MCF 10A (cell line): ENCODE data around the gene RALGAPA1. TPM values are rescaled to one million over a fixed set of nuclear protein-coding genes. Genes with fewer than 3 reads are reported as not detected.

Experiments used
- BruUV-seq: library from RNA; stranded (reverse); fragments of 400-500 nt; replicated peaks from 2 replicates; lab custom pipeline; 2021; lab: Mats Ljungman, UMichigan
- CTCF ChIA-PET: fragments of 300-600 bp; sonication (Branson Sonifier 250); formaldehyde crosslinking; extraction: SDS; loops from one replicate; lab custom pipeline; 2021; ENCODE audit warnings: antibody characterized with exemption, inconsistent platforms; lab: Yijun Ruan, JAX
- POLR2A ChIA-PET: fragments of 300-600, 350-650 bp; sonication (Branson Sonifier 250); formaldehyde crosslinking; extraction: SDS; loops from one replicate; lab custom pipeline; 2020; ENCODE audit warnings: antibody characterized with exemption, inconsistent platforms; lab: Yijun Ruan, JAX
- DNase-seq: peaks from one replicate; pipeline ENCODE4 v3.0.0-alpha.2; 2018; ENCODE audit not compliant: unreplicated experiment
- H3K27ac Mint-ChIP-seq: one replicate; pipeline ENCODE4 v1.8.0; 2022; ENCODE audit warnings: mild to moderate bottlenecking, low read depth, mixed read lengths; ENCODE audit not compliant: unreplicated experiment
- H3K27me3 Mint-ChIP-seq: one replicate; pipeline ENCODE4 v1.8.0; 2022; ENCODE audit warnings: mixed read lengths; ENCODE audit not compliant: insufficient read depth, unreplicated experiment
- H3K36me3 Mint-ChIP-seq: one replicate; pipeline ENCODE4 v1.8.0; 2022; ENCODE audit warnings: mild to moderate bottlenecking, moderate library complexity, mixed read lengths; ENCODE audit not compliant: insufficient read depth, unreplicated experiment
- H3K4me1 Mint-ChIP-seq: one replicate; pipeline ENCODE4 v1.8.0; 2022; ENCODE audit warnings: mixed read lengths; ENCODE audit not compliant: insufficient read depth, unreplicated experiment
- H3K4me3 Mint-ChIP-seq: one replicate; pipeline ENCODE4 v1.8.0; 2022; ENCODE audit warnings: mild to moderate bottlenecking, moderate library complexity, mixed read lengths; ENCODE audit not compliant: unreplicated experiment
- H3K9me3 Mint-ChIP-seq: one replicate; pipeline ENCODE4 v1.8.0; 2022; ENCODE audit warnings: mixed read lengths; ENCODE audit not compliant: unreplicated experiment
- intact Hi-C: fragments of 100-400 bp; cut with micrococcal nuclease; formaldehyde crosslinking; loops from 2 replicates; pipeline ENCODE4 v1.14.1; 2022
- total RNA-seq: library from RNA; stranded (reverse); gene quantifications from 2 replicates; pipeline ENCODE4 v1.2.3, GENCODE V29; 2022
- TF ChIP-seq, protein P1 (sequence below): fragments of 200-600 bp; IDR thresholded peaks from one replicate; pipeline ENCODE4 v1.8.0; 2022; ENCODE audit warnings: antibody characterized with exemption, mild to moderate bottlenecking; ENCODE audit not compliant: unreplicated experiment

RALGAPA1 gene
- total RNA-seq, 1 experiment from 2014 or later, result 52.3 TPM

DNA sequence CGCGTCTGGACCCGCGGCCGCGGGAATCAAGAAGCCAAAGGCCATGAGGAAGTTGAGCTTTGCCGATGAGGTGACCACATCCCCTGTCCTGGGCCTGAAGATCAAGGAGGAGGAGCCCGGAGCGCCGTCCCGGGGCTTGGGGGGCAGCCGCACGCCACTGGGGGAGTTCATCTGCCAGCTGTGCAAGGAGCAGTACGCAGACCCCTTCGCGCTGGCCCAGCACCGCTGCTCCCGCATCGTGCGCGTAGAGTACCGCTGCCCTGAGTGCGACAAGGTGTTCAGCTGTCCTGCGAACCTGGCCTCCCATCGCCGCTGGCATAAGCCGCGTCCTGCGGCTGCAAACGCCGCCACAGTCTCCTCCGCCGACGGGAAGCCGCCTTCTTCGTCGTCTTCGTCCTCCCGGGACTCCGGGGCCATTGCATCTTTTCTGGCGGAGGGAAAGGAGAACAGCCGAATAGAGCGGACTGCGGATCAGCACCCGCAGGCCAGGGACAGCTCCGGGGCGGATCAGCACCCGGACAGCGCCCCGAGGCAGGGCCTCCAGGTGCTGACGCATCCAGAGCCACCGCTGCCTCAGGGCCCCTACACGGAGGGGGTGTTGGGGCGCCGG, 274.1 kb downstream of the RALGAPA1 start:
- peak overlapping the region; percentile 74 for H3K4me3 Mint-ChIP-seq
- TF ChIP-seq, protein P1, sequence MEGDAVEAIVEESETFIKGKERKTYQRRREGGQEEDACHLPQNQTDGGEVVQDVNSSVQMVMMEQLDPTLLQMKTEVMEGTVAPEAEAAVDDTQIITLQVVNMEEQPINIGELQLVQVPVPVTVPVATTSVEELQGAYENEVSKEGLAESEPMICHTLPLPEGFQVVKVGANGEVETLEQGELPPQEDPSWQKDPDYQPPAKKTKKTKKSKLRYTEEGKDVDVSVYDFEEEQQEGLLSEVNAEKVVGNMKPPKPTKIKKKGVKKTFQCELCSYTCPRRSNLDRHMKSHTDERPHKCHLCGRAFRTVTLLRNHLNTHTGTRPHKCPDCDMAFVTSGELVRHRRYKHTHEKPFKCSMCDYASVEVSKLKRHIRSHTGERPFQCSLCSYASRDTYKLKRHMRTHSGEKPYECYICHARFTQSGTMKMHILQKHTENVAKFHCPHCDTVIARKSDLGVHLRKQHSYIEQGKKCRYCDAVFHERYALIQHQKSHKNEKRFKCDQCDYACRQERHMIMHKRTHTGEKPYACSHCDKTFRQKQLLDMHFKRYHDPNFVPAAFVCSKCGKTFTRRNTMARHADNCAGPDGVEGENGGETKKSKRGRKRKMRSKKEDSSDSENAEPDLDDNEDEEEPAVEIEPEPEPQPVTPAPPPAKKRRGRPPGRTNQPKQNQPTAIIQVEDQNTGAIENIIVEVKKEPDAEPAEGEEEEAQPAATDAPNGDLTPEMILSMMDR, result no peak
- intact Hi-C loops, result loop anchor here (5.0 kb wide), 1 partner anchor 152 kb away; no protein-coding TSS in a partner anchor

DNA sequence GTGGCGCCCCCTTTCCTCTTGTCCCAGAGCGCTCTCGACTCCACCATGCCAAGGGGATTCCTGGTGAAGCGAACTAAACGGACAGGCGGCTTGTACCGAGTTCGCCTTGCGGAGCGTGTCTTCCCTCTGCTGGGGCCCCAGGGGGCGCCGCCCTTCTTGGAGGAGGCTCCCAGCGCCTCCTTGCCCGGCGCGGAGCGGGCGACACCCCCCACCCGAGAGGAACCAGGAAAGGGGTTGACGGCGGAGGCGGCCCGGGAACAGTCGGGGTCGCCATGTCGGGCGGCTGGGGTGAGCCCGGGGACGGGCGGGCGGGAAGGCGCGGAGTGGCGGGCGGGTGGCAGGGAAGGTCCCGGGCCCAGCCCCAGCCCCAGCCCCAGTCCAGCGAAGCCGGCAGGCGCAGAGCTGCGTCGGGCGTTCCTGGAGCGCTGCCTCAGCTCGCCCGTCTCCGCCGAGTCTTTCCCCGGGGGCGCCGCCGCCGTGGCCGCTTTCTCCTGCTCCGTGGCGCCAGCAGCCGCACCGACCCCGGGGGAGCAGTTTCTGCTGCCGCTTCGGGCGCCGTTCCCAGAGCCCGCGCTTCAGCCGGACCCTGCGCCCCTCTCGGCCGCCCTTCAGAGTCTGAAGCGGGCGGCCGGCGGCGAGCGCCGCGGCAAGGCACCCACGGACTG, 274.8 kb downstream of the RALGAPA1 start:
- TF ChIP-seq, protein P1, result no peak
- intact Hi-C loops, result loop anchor here (5.0 kb wide), 1 partner anchor 153 kb away; no protein-coding TSS in a partner anchor
- peaks cover 6% of the 10 kb centered on the region for H3K4me1 Mint-ChIP-seq
- peaks cover 10% of the 10 kb centered on the region for H3K36me3 Mint-ChIP-seq
- ChIA-PET CTCF (interaction anchor here (1.1 kb wide), 1 partner anchor 30 kb away, joined by 4 read pairs; no protein-coding TSS in a partner anchor), POLR2A (interaction anchor here (0.6 to 0.8 kb wide), 3 partner anchors 45 to 572 kb away, joined by 3 to 5 read pairs (median 3); no protein-coding TSS in a partner anchor)
- H3K9me3 Mint-ChIP-seq, result no peaks in the 10 kb centered on the region
- H3K4me3 Mint-ChIP-seq, result peak overlapping the region; percentile 74
- peaks cover 42% of the 10 kb centered on the region for H3K27me3 Mint-ChIP-seq
- no TSS peak for BruUV-seq
- H3K27ac Mint-ChIP-seq, result no peak overlapping the region
- peak; percentile 51 for DNase-seq

More for the DNA sequence above, 274.1 kb downstream of the RALGAPA1 start:
- H3K4me1 Mint-ChIP-seq, result peaks cover 6% of the 10 kb centered on the region
- ChIA-PET CTCF (no interaction called here), POLR2A (interaction anchor here (0.6 kb wide), 2 partner anchors 20 to 572 kb away, joined by 3 to 5 read pairs; no protein-coding TSS in a partner anchor)
- DNase-seq, result peak; percentile 52
- no peak overlapping the region for H3K27ac Mint-ChIP-seq
- no TSS peak for BruUV-seq
- H3K9me3 Mint-ChIP-seq, result no peaks in the 10 kb centered on the region
- peaks cover 10% of the 10 kb centered on the region for H3K36me3 Mint-ChIP-seq
- peaks cover 35% of the 10 kb centered on the region for H3K27me3 Mint-ChIP-seq

DNA sequence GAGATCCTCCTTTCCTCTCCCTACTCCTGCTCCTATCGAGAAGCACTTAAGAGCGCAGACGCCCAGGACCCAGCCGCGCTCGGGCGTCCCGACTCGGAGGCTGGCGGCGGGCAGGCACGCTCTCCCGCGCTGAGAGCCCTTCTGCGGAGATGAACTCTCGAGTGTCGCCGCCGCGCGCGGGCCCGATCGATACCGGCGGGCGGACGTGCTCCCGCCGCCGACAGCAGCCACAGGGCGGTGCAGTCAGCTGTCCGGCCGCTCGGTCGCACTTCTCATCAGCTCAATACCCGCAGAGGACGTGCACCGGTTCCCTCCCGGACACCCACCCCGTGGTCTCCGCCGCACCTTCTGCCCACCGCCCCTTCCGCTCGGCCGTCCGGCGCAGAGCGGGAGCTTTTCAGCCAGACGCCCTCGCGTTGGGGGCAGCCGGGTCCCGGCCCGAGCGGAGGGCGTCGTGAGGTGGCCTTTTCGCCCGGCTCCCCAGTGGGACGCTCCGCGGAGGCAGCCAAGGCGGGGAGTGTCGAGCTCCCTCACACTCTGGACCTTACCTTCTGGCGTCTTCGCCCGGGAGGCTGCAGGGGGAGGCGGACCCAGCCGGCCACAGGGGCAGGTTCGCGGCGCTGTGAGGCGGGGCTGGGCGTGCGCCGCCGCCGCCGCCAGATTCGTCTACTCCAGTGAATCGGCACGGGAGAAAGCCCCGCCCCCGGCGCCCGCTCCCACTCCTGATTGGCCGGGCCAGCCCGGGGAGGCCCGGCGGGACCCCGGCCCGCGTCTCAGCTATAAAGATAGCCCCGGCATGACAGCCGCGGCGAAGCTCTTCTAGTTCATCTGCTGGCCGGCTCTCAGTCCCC, 275.5 kb downstream of the RALGAPA1 start, which contains the start of gene INSM2:
Gene INSM2 (plus strand): TSS at position 808 of the 851 bp plus-strand sequence. CDS start 89 bp downstream, outside the sequence.
- BruUV-seq, result no TSS peak
- Mint-ChIP-seq H3K27me3 (peaks cover 49% of the 10 kb centered on the region), H3K36me3 (peaks cover 10% of the 10 kb centered on the region), H3K27ac (no peak within 1 kb of the TSS), H3K4me3 (peak within 1 kb of the TSS; percentile 74), H3K4me1 (peaks cover 6% of the 10 kb centered on the region), H3K9me3 (no peaks in the 10 kb centered on the region)
- CTCF ChIA-PET, result interaction anchor here (1.1 kb wide), 1 partner anchor 31 kb away, joined by 4 read pairs; no protein-coding TSS in a partner anchor
- peak; percentile 56 for DNase-seq
- POLR2A ChIA-PET, result interaction anchor here (0.6 to 0.8 kb wide), 2 partner anchors 45 to 550 kb away, joined by 3 read pairs; no protein-coding TSS in a partner anchor
- TF ChIP-seq, protein P1, result no peak
- intact Hi-C loops, result loop anchor here (5.0 kb wide), 1 partner anchor 154 kb away; no protein-coding TSS in a partner anchor
